Sigmoid colon (tissue), 7 donors: ENCODE measurements around the gene GPC1. TPM values are rescaled to one million over a fixed set of nuclear protein-coding genes. Genes with fewer than 3 reads are reported as not detected.
A peak's percentile ranks its signal among the peaks of the same experiment; 100 is the strongest.

Source experiments
- DNase-seq: peaks from one replicate; pipeline ENCODE4 v3.0.0-alpha.2; 2019
- H3K27ac ChIP-seq, 4 donors: fragments of 200-600 bp; sonication (generic); one replicate each; pipeline ENCODE4 v1.5.1; 2016 to 2019; ENCODE audit warnings: mild to moderate bottlenecking in 1 of 4
- H3K27me3 ChIP-seq, 3 donors: fragments of 200-600 bp; sonication (generic); one replicate each; pipeline ENCODE4 v1.5.1; 2019; ENCODE audit warnings: mild to moderate bottlenecking in 1 of 3
- H3K36me3 ChIP-seq, 4 donors: fragments of 200-600 bp; sonication (generic); one replicate each; pipeline ENCODE4 v1.5.1; 2016 to 2019
- H3K4me1 ChIP-seq, 4 donors: fragments of 200-600 bp; sonication (generic); one replicate each; pipeline ENCODE4 v1.5.1; 2017 to 2019
- H3K4me3 ChIP-seq, 4 donors: fragments of 200-600 bp; sonication (generic); one replicate each; pipeline ENCODE4 v1.5.1; 2017 to 2019; ENCODE audit warnings: mild to moderate bottlenecking in 2 of 4, moderate library complexity in 1 of 4
- H3K9me3 ChIP-seq, 4 donors: fragments of 200-600 bp in 3 of 4; sonication (generic) in 3 of 4; one replicate each; pipeline versions ENCODE4 v1.5.1 to v1.6.1; 2013 to 2019
- EP300 ChIP-seq, 4 donors: sonication (generic); formaldehyde crosslinking; IDR thresholded peaks; one replicate each; pipeline ENCODE4 v1.6.1; 2017; ENCODE audit warnings: antibody characterized with exemption in 4 of 4
- POLR2A ChIP-seq, 2 donors: fragments of 450-650 bp; IDR thresholded peaks; one replicate each; pipeline ENCODE4 v1.6.1; 2016; ENCODE audit warnings: antibody characterized with exemption in 2 of 2, mild to moderate bottlenecking in 2 of 2, moderate library complexity in 2 of 2
- POLR2AphosphoS5 ChIP-seq, 4 donors: sonication (generic); formaldehyde crosslinking; IDR thresholded peaks; one replicate each; pipeline ENCODE4 v1.6.1; 2017; ENCODE audit warnings: antibody characterized with exemption in 4 of 4
- WGBS, 2 donors: extraction: QIAGEN DNeasy Blood & Tissue Kit; methylation state at CpG; one replicate each; pipeline ENCODE4 v1.1.7; 2013; 5-methylcytosine and 5-hydroxymethylcytosine counted together
- intact Hi-C: fragments of 100-400 bp; cut with DNase I; formaldehyde crosslinking; loops from one replicate; pipeline ENCODE4 v1.15.1; 2023
- polyA plus RNA-seq, 3 donors: library from polyadenylated mRNA; stranded (reverse); fragments of 200-250 nt; gene quantifications; one replicate each; pipeline ENCODE4 v1.2.3, GENCODE V29; 2013
- total RNA-seq, 4 donors: library from RNA; depleted of rRNA; stranded (reverse); fragments of >200 nt; gene quantifications; one replicate each; pipeline ENCODE4 v1.1.0, GENCODE V29; 2016
- TF ChIP-seq, protein P1 (sequence below), 4 experiments: fragments of 450-650 bp in 3 of 4; fragments of 200-600 bp in 1 of 4; IDR thresholded peaks; one replicate each; pipeline ENCODE4 v1.5.1; 2016 to 2019; ENCODE audit warnings: antibody characterized with exemption in 4 of 4, mild to moderate bottlenecking in 3 of 4, moderate library complexity in 2 of 4
- donor health status: healthy with polysubstance abuse.
- donor health status: Bipolar disorder and iron deficiency.
- donor health status: healthy.

Gene GPC1
- total and polyA plus RNA-seq, 7 donors: 3.0 to 30.7 (median 15.8) TPM

DNA sequence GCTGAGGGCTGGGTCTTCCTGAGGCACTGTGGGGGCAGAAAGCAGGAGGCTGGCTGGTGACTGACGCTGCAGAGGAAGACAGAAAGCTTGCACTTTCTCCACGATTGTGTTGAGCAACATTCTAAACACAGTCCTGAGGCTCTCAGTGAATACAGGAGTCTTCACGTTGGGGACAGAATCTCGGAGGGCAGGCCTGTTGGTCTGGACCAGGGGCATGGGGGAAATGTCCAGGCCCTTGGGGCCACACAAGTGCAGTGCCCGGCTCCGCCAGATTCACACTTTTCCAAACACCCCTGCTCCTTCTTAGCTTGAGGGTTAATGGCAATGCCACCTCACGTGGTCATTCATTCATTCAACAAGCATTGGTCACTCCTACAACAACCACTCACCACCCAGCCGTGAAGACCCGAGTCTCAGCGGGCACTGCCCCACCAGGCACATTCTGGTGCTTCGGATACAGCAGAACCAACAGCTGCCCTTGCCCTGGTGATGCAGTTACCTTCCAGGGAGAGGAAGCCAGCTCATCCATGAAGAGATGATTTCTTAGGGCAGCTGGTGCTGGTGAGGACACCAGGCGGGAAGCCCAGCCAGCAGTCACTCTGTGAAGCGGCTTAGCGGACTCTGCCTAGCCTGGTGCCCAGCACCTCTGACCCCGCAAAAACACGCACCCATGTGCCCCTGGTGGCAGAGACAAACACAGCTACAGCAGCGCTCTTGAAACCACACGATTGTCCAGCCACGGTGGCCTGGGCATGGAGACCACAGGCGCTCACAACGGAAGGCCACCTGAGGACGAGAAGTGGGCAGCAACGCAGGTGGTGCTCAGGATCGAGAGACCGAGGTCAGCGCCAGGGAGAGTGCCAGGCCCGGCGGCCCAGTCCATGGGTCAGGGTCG lies 10.9 kb upstream of the GPC1 start:
- no peaks in the 10 kb centered on the region for H3K27me3 ChIP-seq
- H3K36me3 ChIP-seq: no peaks in the 10 kb centered on the region
- intact Hi-C loops: no loop called here
- peaks cover 0 to 8% (median 2%) of the 10 kb centered on the region in 4 donors for H3K9me3 ChIP-seq
- no peak for TF ChIP-seq EP300 (IDR thresholded peaks at IDR 0.05)
- TF ChIP-seq, protein P1, sequence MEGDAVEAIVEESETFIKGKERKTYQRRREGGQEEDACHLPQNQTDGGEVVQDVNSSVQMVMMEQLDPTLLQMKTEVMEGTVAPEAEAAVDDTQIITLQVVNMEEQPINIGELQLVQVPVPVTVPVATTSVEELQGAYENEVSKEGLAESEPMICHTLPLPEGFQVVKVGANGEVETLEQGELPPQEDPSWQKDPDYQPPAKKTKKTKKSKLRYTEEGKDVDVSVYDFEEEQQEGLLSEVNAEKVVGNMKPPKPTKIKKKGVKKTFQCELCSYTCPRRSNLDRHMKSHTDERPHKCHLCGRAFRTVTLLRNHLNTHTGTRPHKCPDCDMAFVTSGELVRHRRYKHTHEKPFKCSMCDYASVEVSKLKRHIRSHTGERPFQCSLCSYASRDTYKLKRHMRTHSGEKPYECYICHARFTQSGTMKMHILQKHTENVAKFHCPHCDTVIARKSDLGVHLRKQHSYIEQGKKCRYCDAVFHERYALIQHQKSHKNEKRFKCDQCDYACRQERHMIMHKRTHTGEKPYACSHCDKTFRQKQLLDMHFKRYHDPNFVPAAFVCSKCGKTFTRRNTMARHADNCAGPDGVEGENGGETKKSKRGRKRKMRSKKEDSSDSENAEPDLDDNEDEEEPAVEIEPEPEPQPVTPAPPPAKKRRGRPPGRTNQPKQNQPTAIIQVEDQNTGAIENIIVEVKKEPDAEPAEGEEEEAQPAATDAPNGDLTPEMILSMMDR (IDR thresholded peaks at IDR 0.05): no peak
- TF ChIP-seq POLR2AphosphoS5 (IDR thresholded peaks at IDR 0.05): no peak
- TF ChIP-seq POLR2A (IDR thresholded peaks at IDR 0.05): no peak
- WGBS, 2 donors: 87 to 92% methylated on average over 29 of the region's 29 CpGs
- H3K27ac ChIP-seq: no peak overlapping the region
- no peaks in the 10 kb centered on the region for H3K4me1 ChIP-seq
- H3K4me3 ChIP-seq: no peak overlapping the region
- DNase-seq: peak; percentile 42

- peaks cover 0 to 8% (median 2%) of the 10 kb centered on the region in 4 donors for H3K9me3 ChIP-seq
- H3K36me3 ChIP-seq: no peaks in the 10 kb centered on the region
- no peak overlapping the region for H3K4me3 ChIP-seq
- TF ChIP-seq POLR2A (IDR thresholded peaks at IDR 0.05) (no peak), EP300 (IDR thresholded peaks at IDR 0.05) (no peak), POLR2AphosphoS5 (IDR thresholded peaks at IDR 0.05) (no peak)
- TF ChIP-seq, protein P1 (IDR thresholded peaks at IDR 0.05): no peak
- H3K27me3 ChIP-seq: no peaks in the 10 kb centered on the region
- intact Hi-C loops: no loop called here
- WGBS, 2 donors: 85 to 91% methylated on average over 6 of the region's 6 CpGs
- no peak overlapping the region for H3K27ac ChIP-seq
- DNase-seq: no peak
- H3K4me1 ChIP-seq: no peaks in the 10 kb centered on the region
Observed at GRCh38 chr2:240425236-240425615, 10.2 kb upstream of the GPC1 start.

- TF ChIP-seq POLR2AphosphoS5 (IDR thresholded peaks at IDR 0.05) (no peak), POLR2A (IDR thresholded peaks at IDR 0.05) (no peak), EP300 (IDR thresholded peaks at IDR 0.05) (no peak)
Observed at GRCh38 chr2:240425697-240426096, 9.8 kb upstream of the GPC1 start.

DNA sequence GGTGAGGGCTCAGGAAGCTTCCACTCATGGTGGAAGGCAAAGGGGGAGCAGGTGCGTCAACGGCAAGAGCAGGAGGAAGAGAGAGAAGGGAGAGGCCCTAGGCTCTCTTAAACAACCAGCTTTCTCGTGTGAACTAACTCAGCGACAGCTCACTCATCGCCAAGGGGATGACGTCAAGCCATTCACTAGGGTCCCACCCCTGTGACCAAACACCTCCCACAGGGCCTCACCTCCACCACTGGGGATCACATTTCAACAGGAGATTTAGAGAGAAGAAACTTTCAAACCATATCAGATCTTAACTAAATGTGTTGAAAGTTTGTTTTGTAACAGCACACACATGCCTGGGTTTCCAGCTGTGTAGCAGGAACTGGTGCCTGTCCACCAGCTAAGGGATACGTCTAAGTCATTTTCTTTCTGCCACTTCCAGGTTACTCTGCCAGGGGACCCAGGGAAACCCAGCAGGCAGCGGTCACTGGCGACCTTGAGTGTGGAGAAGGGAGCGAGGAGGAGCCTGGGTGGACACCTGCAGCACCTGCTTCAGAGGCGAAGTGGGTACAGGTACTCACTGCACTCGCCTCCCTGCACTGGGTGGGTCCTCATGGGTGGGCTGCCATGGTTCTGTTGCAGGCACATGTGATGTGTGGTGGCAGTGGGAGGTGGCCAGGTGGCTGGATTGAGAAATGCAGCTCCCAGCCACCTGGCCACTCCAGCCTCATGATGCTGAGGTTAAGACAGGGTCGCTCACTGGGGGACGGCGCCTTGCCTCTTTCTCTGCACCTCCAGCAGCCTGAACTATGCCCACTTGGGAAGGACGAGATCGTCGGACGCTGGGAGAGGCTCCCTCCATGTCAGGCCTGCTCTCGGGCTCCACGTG lies 8.4 kb upstream of the GPC1 start:
- H3K36me3 ChIP-seq: no peaks in the 10 kb centered on the region
- no peak overlapping the region for H3K27ac ChIP-seq
- no peaks in the 10 kb centered on the region for H3K4me1 ChIP-seq
- TF ChIP-seq, protein P1 (IDR thresholded peaks at IDR 0.05): no peak
- no peak for TF ChIP-seq EP300 (IDR thresholded peaks at IDR 0.05)
- no peak for TF ChIP-seq POLR2AphosphoS5 (IDR thresholded peaks at IDR 0.05)
- TF ChIP-seq POLR2A (IDR thresholded peaks at IDR 0.05): no peak
- H3K9me3 ChIP-seq: no peaks in the 10 kb centered on the region
- intact Hi-C loops: no loop called here
- no peaks in the 10 kb centered on the region for H3K27me3 ChIP-seq
- WGBS, 2 donors: 52 to 71% methylated on average over 21 of the region's 21 CpGs
- DNase-seq: peak; percentile 45
- no peak overlapping the region for H3K4me3 ChIP-seq

More at GRCh38 chr2:240425697-240426096, 9.8 kb upstream of the GPC1 start:
- H3K4me1 ChIP-seq: no peaks in the 10 kb centered on the region
- no peaks in the 10 kb centered on the region for H3K36me3 ChIP-seq
- intact Hi-C loops: no loop called here
- no peak overlapping the region for H3K4me3 ChIP-seq
- no peak for DNase-seq
- no peaks in the 10 kb centered on the region for H3K27me3 ChIP-seq
- 73 to 80% methylated on average over 5 of the region's 5 CpGs for WGBS, 2 donors
- H3K27ac ChIP-seq: no peak overlapping the region
- H3K9me3 ChIP-seq: peaks cover 0 to 8% (median 2%) of the 10 kb centered on the region in 4 donors

GRCh38 chr2:240427729-240428128 lies 7.7 kb upstream of the GPC1 start:
- no peaks in the 10 kb centered on the region for H3K27me3 ChIP-seq
- no peak overlapping the region for H3K4me3 ChIP-seq
- H3K36me3 ChIP-seq: no peaks in the 10 kb centered on the region
- 75 to 82% methylated on average over 6 of the region's 6 CpGs for WGBS, 2 donors
- TF ChIP-seq POLR2A (IDR thresholded peaks at IDR 0.05) (no peak), POLR2AphosphoS5 (IDR thresholded peaks at IDR 0.05) (no peak), EP300 (IDR thresholded peaks at IDR 0.05) (no peak)
- TF ChIP-seq, protein P1 (IDR thresholded peaks at IDR 0.05): no peak
- H3K27ac ChIP-seq: no peak overlapping the region
- no peaks in the 10 kb centered on the region for H3K4me1 ChIP-seq
- intact Hi-C loops: no loop called here
- no peaks in the 10 kb centered on the region for H3K9me3 ChIP-seq
- DNase-seq: no peak
